ENCODE data around the gene NID2. TPM values are rescaled to one million over a fixed set of nuclear protein-coding genes. Genes with fewer than 3 reads are reported as not detected.

Gene NID2
- total RNA-seq, 1 experiment from 2014 or later, result 6.6 TPM

GRCh38 chr14:51967521-51967920, 101.3 kb downstream of the NID2 start:
- no peak overlapping the region for H3K56ac ChIP-seq (ENCODE audit: insufficient read length, low read depth, low read length)
- no peak overlapping the region for H4K91ac ChIP-seq (ENCODE audit: insufficient read length, low read depth, low read length)
- H2BK12ac ChIP-seq (ENCODE audit: insufficient read length, low read depth, low read length), result no peak overlapping the region
- no peak overlapping the region for H3K4me3 Mint-ChIP-seq
- no peak overlapping the region for H2BK20ac ChIP-seq (ENCODE audit: low read depth, low read length, poor library complexity, severe bottlenecking)
- H4K5ac ChIP-seq (ENCODE audit: insufficient read length, low read depth, low read length), result no peak overlapping the region
- TF ChIP-seq CTCF (conservative IDR thresholded peaks at IDR 0.05), result no peak
- peaks cover 0 to 6% of the 10 kb centered on the region in 2 experiments; a peak in 1 of 4 replicates for H3K4me1 Mint-ChIP-seq
- no peaks in the 10 kb centered on the region for H3K79me2 ChIP-seq (ENCODE audit: insufficient read depth, low read length)
- H3K27ac Mint-ChIP-seq, result no peak overlapping the region
- no peaks in the 10 kb centered on the region for H3K79me1 ChIP-seq (ENCODE audit: insufficient read depth, low read depth, low read length, poor library complexity, severe bottlenecking)
- no peaks in the 10 kb centered on the region for H3K27me3 Mint-ChIP-seq (ENCODE audit: low read depth)
- H3K27me3 ChIP-seq (ENCODE audit: insufficient read depth, low read length), result no peaks in the 10 kb centered on the region
- WGBS (ENCODE audit: extremely low coverage, insufficient read length, low lambda C conversion rate), result no CpG with 5 or more reads among the region's 2 CpGs
- H3K14ac ChIP-seq (ENCODE audit: insufficient read depth, low read length), result no peak overlapping the region
- H3T11ph ChIP-seq (ENCODE audit: low read length), result no peak overlapping the region
- no peak overlapping the region for H3K18ac ChIP-seq (ENCODE audit: insufficient read length, low read depth, low read length)
- no peak overlapping the region for H3K4me2 ChIP-seq (ENCODE audit: insufficient read depth, insufficient read length, low read length)
- no peak overlapping the region for H3K4ac ChIP-seq (ENCODE audit: low read depth, low read length)
- no peak overlapping the region for H2BK5ac ChIP-seq (ENCODE audit: insufficient read length, low read length)
- H3K23ac ChIP-seq (ENCODE audit: insufficient read length, low read depth, low read length), result no peak overlapping the region
- 0 out of 2 replicates have a peak, but pooled peaks cover 2% of the 10 kb centered on the region for H3K4me1 ChIP-seq (ENCODE audit: insufficient read depth, low read length)
- H3K27ac ChIP-seq (ENCODE audit: insufficient read length, low read depth, low read length), result no peak overlapping the region
- H3K23me2 ChIP-seq (ENCODE audit: insufficient read length, low read depth, low read length, poor library complexity, severe bottlenecking), result no peaks in the 10 kb centered on the region
- H2BK120ac ChIP-seq (ENCODE audit: low read depth, low read length, poor library complexity, severe bottlenecking), result no peak overlapping the region
- H2AK5ac ChIP-seq (ENCODE audit: insufficient read length, low read length), result no peak overlapping the region
- H2AFZ ChIP-seq (ENCODE audit: low read length), result no peak overlapping the region
- H4K20me1 ChIP-seq (ENCODE audit: control insufficient read depth, insufficient read depth, insufficient read length), result no peaks in the 10 kb centered on the region
- no peaks in the 10 kb centered on the region for H3K36me3 Mint-ChIP-seq (ENCODE audit: insufficient read depth in 1 of 3, low read depth in 3 of 3)
- no peaks in the 10 kb centered on the region for H3K9me3 Mint-ChIP-seq
- DNase-seq, result no peak
- H4K8ac ChIP-seq (replicated peaks; ENCODE audit: insufficient read length, low read depth, low read length), result no peak overlapping the region
- no peak overlapping the region for H3K9ac ChIP-seq (ENCODE audit: extremely low read depth, insufficient read length, low read length)
- no peak overlapping the region for H2BK15ac ChIP-seq (ENCODE audit: low read depth, low read length)
- H3K9me3 ChIP-seq (ENCODE audit: control insufficient read depth, low read depth, low read length), result no peaks in the 10 kb centered on the region

Measured in H9 (cell line).